Neural crest cell (in vitro differentiated cells): ENCODE data around the gene DOK6. TPM values are rescaled to one million over a fixed set of nuclear protein-coding genes. Genes with fewer than 3 reads are reported as not detected.

Source experiments
- DNase-seq: peaks from one replicate; pipeline ENCODE4 v3.0.0; 2021; ENCODE audit warnings: low read depth, mixed read lengths, low spot score
- H3K27ac Mint-ChIP-seq: one replicate; pipeline ENCODE4 v1.8.0; 2021; ENCODE audit warnings: mild to moderate bottlenecking, mixed read lengths; ENCODE audit not compliant: unreplicated experiment
- H3K27me3 Mint-ChIP-seq: 2 replicates; pipeline ENCODE4 v1.8.0; 2021; ENCODE audit warnings: low read depth, mild to moderate bottlenecking, mixed read lengths
- H3K36me3 Mint-ChIP-seq: 2 replicates; pipeline ENCODE4 v1.8.0; 2021; ENCODE audit warnings: low read depth, mild to moderate bottlenecking, mixed read lengths
- H3K4me1 Mint-ChIP-seq: 2 replicates; pipeline ENCODE4 v1.8.0; 2021; ENCODE audit warnings: mixed read lengths
- H3K4me3 Mint-ChIP-seq: one replicate; pipeline ENCODE4 v1.8.0; 2021; ENCODE audit warnings: mild to moderate bottlenecking, mixed read lengths
- H3K9me3 Mint-ChIP-seq: 2 replicates; pipeline ENCODE4 v1.8.0; 2021; ENCODE audit warnings: mixed read lengths
- CTCF ChIP-seq: fragments of 200-600 bp; sonication (generic); conservative IDR thresholded peaks from 2 replicates; pipeline ENCODE4 v1.5.0; 2021; ENCODE audit warnings: antibody characterized with exemption, mild to moderate bottlenecking
- total RNA-seq: library from RNA; stranded (reverse); gene quantifications from 2 replicates; pipeline ENCODE4 v1.2.1, GENCODE V29; 2021

Gene DOK6
- total RNA-seq, 1 donor from 2014 or later: 3.6 TPM

GRCh38 chr18:69790649-69791048, 390.0 kb downstream of the DOK6 start:
- TF ChIP-seq CTCF: no peak
- H3K27me3 Mint-ChIP-seq: no peaks in the 10 kb centered on the region
- peaks cover 14% of the 10 kb centered on the region for H3K9me3 Mint-ChIP-seq
- no peak overlapping the region for H3K4me3 Mint-ChIP-seq
- no peak overlapping the region for H3K27ac Mint-ChIP-seq
- H3K36me3 Mint-ChIP-seq: peaks cover 2% of the 10 kb centered on the region
- no peak for DNase-seq
- H3K4me1 Mint-ChIP-seq: peaks cover 26% of the 10 kb centered on the region

GRCh38 chr18:69795791-69796190, 395.1 kb downstream of the DOK6 start:
- Mint-ChIP-seq H3K27ac (peak overlapping the region; percentile 87), H3K27me3 (no peaks in the 10 kb centered on the region), H3K4me3 (no peak overlapping the region), H3K4me1 (peaks cover 13% of the 10 kb centered on the region), H3K9me3 (peaks cover 14% of the 10 kb centered on the region), H3K36me3 (no peaks in the 10 kb centered on the region)
- TF ChIP-seq CTCF: no peak
- DNase-seq: no peak

GRCh38 chr18:69804776-69805501, 404.3 kb downstream of the DOK6 start:
- H3K36me3 Mint-ChIP-seq: no peaks in the 10 kb centered on the region
- no peak for TF ChIP-seq CTCF
- H3K27me3 Mint-ChIP-seq: no peaks in the 10 kb centered on the region
- no peak overlapping the region for H3K27ac Mint-ChIP-seq
- no peaks in the 10 kb centered on the region for H3K4me1 Mint-ChIP-seq
- no peak overlapping the region for H3K4me3 Mint-ChIP-seq
- no peak for DNase-seq
- H3K9me3 Mint-ChIP-seq: no peaks in the 10 kb centered on the region

GRCh38 chr18:69808399-69808798, 407.7 kb downstream of the DOK6 start:
- no peaks in the 10 kb centered on the region for H3K4me1 Mint-ChIP-seq
- no peaks in the 10 kb centered on the region for H3K27me3 Mint-ChIP-seq
- no peak overlapping the region for H3K4me3 Mint-ChIP-seq
- peaks cover 8% of the 10 kb centered on the region for H3K9me3 Mint-ChIP-seq
- no peak for TF ChIP-seq CTCF
- H3K27ac Mint-ChIP-seq: no peak overlapping the region
- H3K36me3 Mint-ChIP-seq: no peaks in the 10 kb centered on the region
- DNase-seq: no peak

GRCh38 chr18:69813559-69813958, 412.9 kb downstream of the DOK6 start:
- H3K4me1 Mint-ChIP-seq: no peaks in the 10 kb centered on the region
- H3K36me3 Mint-ChIP-seq: no peaks in the 10 kb centered on the region
- H3K27ac Mint-ChIP-seq: no peak overlapping the region
- H3K9me3 Mint-ChIP-seq: peaks cover 15% of the 10 kb centered on the region
- no peaks in the 10 kb centered on the region for H3K27me3 Mint-ChIP-seq
- no peak overlapping the region for H3K4me3 Mint-ChIP-seq
- no peak for DNase-seq
- no peak for TF ChIP-seq CTCF
